GM18868 (cell line): ENCODE results near the gene DDHD1.
"Not testable (repeated sequence)": the region's sequence is repeated elsewhere in the genome, so short reads cannot be mapped to it uniquely, and the experiment has no call there.

Source experiments
- ATAC-seq: cut with Tn5 transposase; IDR thresholded peaks from one replicate; pipeline ENCODE4 v1.9.1; 2021; ENCODE audit warnings: mild to moderate bottlenecking, moderate library complexity; ENCODE audit not compliant: unreplicated experiment

DDHD1 gene

GRCh38 chr14:53152887-53153701 lies at the start of gene DDHD1:
TSS of gene DDHD1 (minus strand) at chr14:53153323. CDS start at chr14:53153098, 225 bp downstream.
- peak; percentile 78 for ATAC-seq

- no peak for ATAC-seq
These were observed 42.8 kb upstream of the DDHD1 start for GRCh38 chr14:53195949-53196348.

GRCh38 chr14:53193193-53193592 lies 40.1 kb upstream of the DDHD1 start:
- ATAC-seq = no peak

GRCh38 chr14:53192052-53192760 lies 39.1 kb upstream of the DDHD1 start:
- ATAC-seq = no peak

GRCh38 chr14:53190938-53191337 lies 37.8 kb upstream of the DDHD1 start:
- ATAC-seq = peak; percentile 73

- ATAC-seq = no peak
These were observed 34.9 kb upstream of the DDHD1 start for GRCh38 chr14:53187921-53188463.

- no peak for ATAC-seq
These were observed 33.4 kb upstream of the DDHD1 start for GRCh38 chr14:53186532-53186931.

- ATAC-seq = no peak
These were observed 30.5 kb upstream of the DDHD1 start for GRCh38 chr14:53183611-53184010.

- ATAC-seq = no peak
These were observed 29.9 kb upstream of the DDHD1 start for GRCh38 chr14:53183056-53183455.

- not testable (repeated sequence) for ATAC-seq
These were observed 28.4 kb upstream of the DDHD1 start for GRCh38 chr14:53181463-53182081.

GRCh38 chr14:53180272-53181221 lies 27.4 kb upstream of the DDHD1 start:
- ATAC-seq = peak; percentile 83

GRCh38 chr14:53179486-53180005 lies 26.4 kb upstream of the DDHD1 start:
- ATAC-seq = not testable (repeated sequence)

- no peak for ATAC-seq
These were observed 22.3 kb upstream of the DDHD1 start for GRCh38 chr14:53175375-53175774.

GRCh38 chr14:53174918-53175317 lies 21.8 kb upstream of the DDHD1 start:
- no peak for ATAC-seq

- no peak for ATAC-seq
These were observed 15.7 kb upstream of the DDHD1 start for GRCh38 chr14:53168786-53169185.

GRCh38 chr14:53167602-53168328 lies 14.6 kb upstream of the DDHD1 start:
- ATAC-seq = no peak

- no peak for ATAC-seq
These were observed 8.8 kb upstream of the DDHD1 start for GRCh38 chr14:53161758-53162435.

- ATAC-seq = no peak
These were observed 3.1 kb upstream of the DDHD1 start for GRCh38 chr14:53156238-53156637.

GRCh38 chr14:53153702-53154112 lies 584 bp upstream of the DDHD1 start:
- ATAC-seq = no peak
